Fibroblast of the aortic adventitia (primary cell): Measurements from ENCODE around the gene B9D1. TPM values are rescaled to one million over a fixed set of nuclear protein-coding genes. Genes with fewer than 3 reads are reported as not detected.
"Not testable (repeated sequence)": the region's sequence is repeated elsewhere in the genome, so short reads cannot be mapped to it uniquely, and the experiment has no call there.

ENCODE experiments used
- DNase-seq: peaks from one replicate; pipeline ENCODE4 v3.0.0-alpha.2; 2010; ENCODE audit warnings: low read depth
- H3K4me3 ChIP-seq: 2 replicates; pipeline ENCODE4 v1.5.1; 2011; ENCODE audit warnings: low read depth, mild to moderate bottlenecking, control low read depth, low read length, moderate library complexity
- CTCF ChIP-seq: IDR thresholded peaks from 2 replicates; pipeline ENCODE4 v1.5.1; 2011; ENCODE audit warnings: mild to moderate bottlenecking, low read length, control low read depth, inconsistent platforms; ENCODE audit not compliant: insufficient read depth
- total RNA-seq: library from RNA; depleted of rRNA; stranded (reverse); fragments of >200 nt; gene quantifications from 2 replicates; pipeline ENCODE4 v1.2.3, GENCODE V29; 2012; ENCODE audit warnings: low replicate concordance

B9D1 gene
- total RNA-seq, 1 donor, result 19.9 TPM

DNA sequence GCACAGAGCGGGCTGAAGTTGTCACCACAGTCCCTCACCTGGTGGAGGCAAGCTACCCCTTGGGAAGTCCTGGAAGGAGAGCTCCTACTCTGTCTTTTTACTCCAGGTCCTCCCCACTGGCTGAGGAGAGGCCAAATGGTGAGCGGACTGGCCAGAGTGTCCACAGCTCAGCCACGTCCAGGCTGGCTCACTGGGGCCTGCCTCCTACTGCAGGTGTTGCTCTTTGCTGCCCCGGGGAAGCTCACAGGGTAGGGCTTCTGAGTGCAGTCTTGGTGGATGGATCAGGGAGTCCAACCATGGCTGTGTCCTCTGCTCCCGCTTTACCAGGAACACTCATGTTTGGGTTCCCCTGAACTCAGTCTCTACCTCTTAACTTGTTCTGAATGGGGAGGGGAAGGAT, 2.7 kb downstream of the B9D1 start:
- TF ChIP-seq CTCF, result no peak
- no peak for DNase-seq
- no peak overlapping the region for H3K4me3 ChIP-seq

GRCh38 chr17:19359151-19359550, 3.4 kb downstream of the B9D1 start:
- TF ChIP-seq CTCF, result no peak
- H3K4me3 ChIP-seq, result no peak overlapping the region

DNA sequence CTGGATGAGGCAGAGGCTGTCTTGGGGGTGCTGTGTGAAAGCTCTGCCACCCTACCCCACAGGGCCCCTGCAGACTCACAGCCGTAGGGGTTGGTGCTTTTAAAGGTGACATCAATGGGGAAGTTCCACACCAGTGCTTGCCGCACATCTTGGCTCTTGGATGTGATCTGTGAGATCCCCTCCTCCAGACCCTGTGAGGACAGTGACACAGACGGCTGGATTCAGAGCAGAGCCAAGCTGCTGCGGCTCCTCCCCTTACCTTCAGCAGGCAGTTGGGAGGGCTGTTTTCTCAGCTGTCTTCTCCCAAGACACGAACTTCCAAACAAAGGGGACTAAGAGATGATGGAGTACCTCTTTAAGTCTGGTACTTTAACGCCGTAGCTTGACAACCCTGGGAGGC, 4.8 kb downstream of the B9D1 start:
- no peak for DNase-seq
- H3K4me3 ChIP-seq, result no peak overlapping the region
- TF ChIP-seq CTCF, result no peak

More at GRCh38 chr17:19359151-19359550, 3.4 kb downstream of the B9D1 start:
- no peak for DNase-seq

DNA sequence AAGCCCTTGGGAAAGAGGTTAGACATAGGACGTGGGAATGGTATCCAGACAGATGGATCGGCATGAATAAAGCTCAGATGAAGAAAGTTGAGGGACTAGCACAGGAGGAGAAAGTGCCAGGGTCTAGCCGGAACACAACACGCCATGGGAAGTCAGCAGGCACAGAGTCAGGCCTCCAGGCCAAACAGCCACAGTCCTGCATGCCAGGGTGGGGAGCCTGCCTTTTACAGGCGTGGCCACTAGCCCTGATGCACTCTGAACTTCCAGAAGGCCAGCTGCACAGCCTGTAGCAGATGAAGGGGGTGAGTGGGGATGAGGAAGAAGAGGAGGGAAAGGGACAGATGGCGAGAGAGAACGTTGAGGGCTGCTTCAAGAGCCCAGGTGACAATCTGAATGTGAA, 5.2 kb downstream of the B9D1 start:
- no peak for TF ChIP-seq CTCF
- DNase-seq, result no peak
- no peak overlapping the region for H3K4me3 ChIP-seq

DNA sequence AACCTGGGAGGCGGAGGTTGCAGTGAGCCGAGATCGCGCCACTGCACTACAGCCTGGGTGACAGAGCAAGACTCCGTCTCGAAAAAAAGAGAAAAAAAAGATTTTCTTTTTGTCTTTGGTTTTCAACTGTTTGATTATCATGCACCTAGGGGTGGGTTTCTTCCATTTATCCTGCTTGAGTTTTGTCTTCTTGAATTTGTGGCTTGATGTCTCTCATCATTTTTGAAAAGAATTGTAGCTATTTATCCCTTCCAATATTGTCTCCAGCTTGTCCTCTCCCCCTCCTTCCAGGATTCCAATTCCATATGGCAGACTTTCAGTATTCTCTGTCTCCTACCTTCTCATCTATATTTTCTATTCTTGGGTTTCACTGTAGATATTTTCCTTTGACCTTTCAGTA, 7.8 kb downstream of the B9D1 start:
- no peak for DNase-seq
- no peak for TF ChIP-seq CTCF
- no peak overlapping the region for H3K4me3 ChIP-seq

DNA sequence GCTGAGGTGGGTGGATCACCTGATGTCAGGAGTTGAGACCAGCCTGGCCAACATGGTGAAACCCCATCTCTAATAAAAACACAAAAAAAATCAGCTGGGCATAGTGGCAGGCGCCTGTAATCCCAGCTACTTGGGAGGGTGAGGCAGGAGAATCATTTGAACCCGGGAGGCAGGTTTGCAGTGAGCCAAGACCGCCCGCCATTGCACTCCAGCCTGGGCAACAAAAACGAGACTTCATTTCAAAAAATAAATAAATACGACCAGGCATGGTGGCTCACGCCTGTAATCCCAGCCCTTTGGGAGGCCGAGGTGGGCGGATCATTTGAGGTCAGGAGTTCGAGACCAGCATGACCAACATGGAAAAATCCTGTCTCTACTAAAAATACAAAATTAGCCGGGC, 9.1 kb downstream of the B9D1 start:
- DNase-seq, H3K4me3 ChIP-seq: not testable (repeated sequence)

- no peak for DNase-seq
- no peak overlapping the region for H3K4me3 ChIP-seq
- TF ChIP-seq CTCF, result no peak
These were observed 13.7 kb downstream of the B9D1 start for GRCh38 chr17:19348806-19349205.
